HepG2 (cell line): Measurements from ENCODE around the gene ZFAND3.

Source experiments
- ELF1 ChIP-seq: sonication (generic); formaldehyde crosslinking; IDR thresholded peaks from 2 replicates; pipeline ENCODE4 v1.4.0; 2020; ENCODE audit warnings: missing genetic modification reagents
- SIN3A ChIP-seq: IDR thresholded peaks from 2 replicates; pipeline ENCODE4 v1.6.1; 2011; ENCODE audit warnings: low read depth, mild to moderate bottlenecking, control low read depth, low read length, borderline replicate concordance
- SP1 ChIP-seq, 2 experiments: fragments of 450-650 bp in 1 of 2; sonication (generic) in 1 of 2; formaldehyde crosslinking in 1 of 2; IDR thresholded peaks; 2 replicates each; pipeline versions ENCODE4 v1.4.0 to v1.6.1; 2016 to 2020; ENCODE audit warnings: missing genetic modification reagents in 1 of 2
- YY1 ChIP-seq: IDR thresholded peaks from 2 replicates; pipeline ENCODE4 v1.6.1; 2011; ENCODE audit warnings: low read length, low read depth, moderate library complexity, mild to moderate bottlenecking; ENCODE audit not compliant: insufficient read depth, insufficient replicate concordance
- ZNF350 ChIP-seq: sonication (generic); formaldehyde crosslinking; IDR thresholded peaks from 2 replicates; pipeline ENCODE4 v1.4.0; 2020; ENCODE audit warnings: mild to moderate bottlenecking, low read depth, missing genetic modification reagents, borderline replicate concordance
- TF ChIP-seq, protein P1 (sequence below): sonication (generic); formaldehyde crosslinking; IDR thresholded peaks from 2 replicates; pipeline ENCODE4 v1.5.1; 2020; ENCODE audit warnings: mild to moderate bottlenecking, missing genetic modification reagents, moderate library complexity
- TF ChIP-seq, protein P2 (sequence below): sonication (generic); formaldehyde crosslinking; IDR thresholded peaks from 2 replicates; pipeline ENCODE4 v1.5.1; 2020; ENCODE audit warnings: mild to moderate bottlenecking, missing genetic modification reagents, moderate library complexity

DNA sequence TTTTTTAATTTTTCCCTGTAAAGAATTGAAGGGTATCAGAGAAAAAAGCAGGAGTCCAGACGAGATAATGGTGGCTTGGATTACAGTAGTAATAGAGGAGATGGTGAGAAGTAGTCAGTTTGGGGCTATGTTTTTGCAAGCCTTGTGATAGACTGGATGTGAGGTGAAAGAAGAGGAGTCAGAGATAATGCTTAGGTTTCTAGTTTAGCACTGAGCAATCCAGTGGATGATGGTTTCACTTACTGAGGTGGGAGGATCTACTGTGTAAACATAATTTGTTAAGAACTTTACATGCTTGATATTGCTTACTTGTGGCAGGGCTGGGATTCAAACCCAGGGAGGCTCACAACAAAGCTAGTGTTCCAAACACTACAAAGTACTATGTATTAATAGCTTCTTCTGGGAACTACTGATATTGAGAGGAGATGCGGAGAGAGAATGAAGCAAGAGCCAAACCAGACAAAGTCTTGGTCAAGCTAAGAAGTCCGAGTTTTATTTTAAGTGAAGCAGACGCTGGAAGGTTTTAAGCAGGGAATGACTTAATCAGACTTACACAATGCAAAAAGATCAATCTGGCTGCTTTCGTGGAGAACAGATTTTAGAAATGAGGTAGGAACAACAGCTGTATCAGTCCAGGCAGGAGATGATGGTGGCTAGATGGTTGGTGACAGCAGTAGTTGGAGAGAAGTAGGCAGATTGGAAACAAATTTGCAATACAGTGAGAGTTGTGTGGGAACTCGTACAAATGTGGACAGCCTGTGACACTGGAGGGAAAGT, 58.0 kb downstream of the ZFAND3 start:
- TF ChIP-seq ZNF350: no peak
- TF ChIP-seq SIN3A: no peak
- TF ChIP-seq, protein P1, sequence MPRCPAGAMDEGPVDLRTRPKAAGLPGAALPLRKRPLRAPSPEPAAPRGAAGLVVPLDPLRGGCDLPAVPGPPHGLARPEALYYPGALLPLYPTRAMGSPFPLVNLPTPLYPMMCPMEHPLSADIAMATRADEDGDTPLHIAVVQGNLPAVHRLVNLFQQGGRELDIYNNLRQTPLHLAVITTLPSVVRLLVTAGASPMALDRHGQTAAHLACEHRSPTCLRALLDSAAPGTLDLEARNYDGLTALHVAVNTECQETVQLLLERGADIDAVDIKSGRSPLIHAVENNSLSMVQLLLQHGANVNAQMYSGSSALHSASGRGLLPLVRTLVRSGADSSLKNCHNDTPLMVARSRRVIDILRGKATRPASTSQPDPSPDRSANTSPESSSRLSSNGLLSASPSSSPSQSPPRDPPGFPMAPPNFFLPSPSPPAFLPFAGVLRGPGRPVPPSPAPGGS (CRISPR knock-in tag): no peak
- no peak for TF ChIP-seq SP1 (IDR thresholded peaks at IDR 0.05)
- TF ChIP-seq SP1 (CRISPR knock-in tag; IDR thresholded peaks at IDR 0.05): no peak
- no peak for TF ChIP-seq ELF1 (CRISPR knock-in tag)
- TF ChIP-seq YY1: no peak
- TF ChIP-seq, protein P2, sequence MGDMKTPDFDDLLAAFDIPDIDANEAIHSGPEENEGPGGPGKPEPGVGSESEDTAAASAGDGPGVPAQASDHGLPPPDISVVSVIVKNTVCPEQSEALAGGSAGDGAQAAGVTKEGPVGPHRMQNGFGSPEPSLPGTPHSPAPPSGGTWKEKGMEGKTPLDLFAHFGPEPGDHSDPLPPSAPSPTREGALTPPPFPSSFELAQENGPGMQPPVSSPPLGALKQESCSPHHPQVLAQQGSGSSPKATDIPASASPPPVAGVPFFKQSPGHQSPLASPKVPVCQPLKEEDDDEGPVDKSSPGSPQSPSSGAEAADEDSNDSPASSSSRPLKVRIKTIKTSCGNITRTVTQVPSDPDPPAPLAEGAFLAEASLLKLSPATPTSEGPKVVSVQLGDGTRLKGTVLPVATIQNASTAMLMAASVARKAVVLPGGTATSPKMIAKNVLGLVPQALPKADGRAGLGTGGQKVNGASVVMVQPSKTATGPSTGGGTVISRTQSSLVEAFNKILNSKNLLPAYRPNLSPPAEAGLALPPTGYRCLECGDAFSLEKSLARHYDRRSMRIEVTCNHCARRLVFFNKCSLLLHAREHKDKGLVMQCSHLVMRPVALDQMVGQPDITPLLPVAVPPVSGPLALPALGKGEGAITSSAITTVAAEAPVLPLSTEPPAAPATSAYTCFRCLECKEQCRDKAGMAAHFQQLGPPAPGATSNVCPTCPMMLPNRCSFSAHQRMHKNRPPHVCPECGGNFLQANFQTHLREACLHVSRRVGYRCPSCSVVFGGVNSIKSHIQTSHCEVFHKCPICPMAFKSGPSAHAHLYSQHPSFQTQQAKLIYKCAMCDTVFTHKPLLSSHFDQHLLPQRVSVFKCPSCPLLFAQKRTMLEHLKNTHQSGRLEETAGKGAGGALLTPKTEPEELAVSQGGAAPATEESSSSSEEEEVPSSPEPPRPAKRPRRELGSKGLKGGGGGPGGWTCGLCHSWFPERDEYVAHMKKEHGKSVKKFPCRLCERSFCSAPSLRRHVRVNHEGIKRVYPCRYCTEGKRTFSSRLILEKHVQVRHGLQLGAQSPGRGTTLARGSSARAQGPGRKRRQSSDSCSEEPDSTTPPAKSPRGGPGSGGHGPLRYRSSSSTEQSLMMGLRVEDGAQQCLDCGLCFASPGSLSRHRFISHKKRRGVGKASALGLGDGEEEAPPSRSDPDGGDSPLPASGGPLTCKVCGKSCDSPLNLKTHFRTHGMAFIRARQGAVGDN (CRISPR knock-in tag): no peak
